ENCODE data around the gene SLC9A7.

The SLC9A7 gene

DNA sequence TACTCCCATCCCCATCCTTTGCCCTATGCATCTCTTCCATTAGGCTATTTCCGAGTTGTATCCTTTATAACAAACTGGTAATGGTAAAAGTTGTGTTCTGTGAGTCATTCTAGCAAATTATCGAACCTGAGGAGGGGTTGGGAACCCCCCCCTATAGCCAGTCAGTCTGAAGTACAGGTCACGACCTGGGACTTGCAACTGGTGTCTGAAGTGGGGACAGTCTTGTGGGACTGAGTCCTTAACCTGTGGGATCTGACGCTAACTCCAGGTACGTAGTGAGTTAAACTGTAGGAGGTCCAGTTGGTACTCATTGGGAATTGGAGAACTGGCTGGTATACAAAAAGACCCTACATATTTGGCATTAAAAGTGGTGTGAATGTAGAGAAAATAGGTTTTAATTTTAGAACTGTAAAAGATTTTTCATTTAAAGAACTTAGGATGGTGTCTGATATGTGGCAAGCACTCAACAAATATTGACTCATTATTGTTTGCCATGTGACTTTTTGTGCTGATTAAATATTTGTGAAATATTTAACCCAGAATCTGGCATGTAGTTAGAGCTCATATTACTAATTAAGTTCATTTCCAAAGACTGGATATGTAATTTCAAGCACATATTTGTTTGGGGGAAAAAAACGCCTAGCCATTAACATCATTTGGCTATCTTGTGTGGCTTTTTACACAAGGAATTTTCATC lies 134.7 kb downstream of the SLC9A7 start:
- TF ChIP-seq CTCF (conservative IDR thresholded peaks at IDR 0.05; ENCODE audit: control insufficient read depth, insufficient read depth, low read depth, low read length) = no peak
- H3K4me3 ChIP-seq (ENCODE audit: control insufficient read depth, low read depth, low read length) = no peak overlapping the region
- DNase-seq (ENCODE audit: low read depth) = no peak

GRCh38 chrX:46621572-46621971 lies 137.3 kb downstream of the SLC9A7 start:
- H3K4me3 ChIP-seq (ENCODE audit: control insufficient read depth, low read depth, low read length) = no peak overlapping the region
- TF ChIP-seq CTCF (conservative IDR thresholded peaks at IDR 0.05; ENCODE audit: control insufficient read depth, insufficient read depth, low read depth, low read length) = no peak

DNA sequence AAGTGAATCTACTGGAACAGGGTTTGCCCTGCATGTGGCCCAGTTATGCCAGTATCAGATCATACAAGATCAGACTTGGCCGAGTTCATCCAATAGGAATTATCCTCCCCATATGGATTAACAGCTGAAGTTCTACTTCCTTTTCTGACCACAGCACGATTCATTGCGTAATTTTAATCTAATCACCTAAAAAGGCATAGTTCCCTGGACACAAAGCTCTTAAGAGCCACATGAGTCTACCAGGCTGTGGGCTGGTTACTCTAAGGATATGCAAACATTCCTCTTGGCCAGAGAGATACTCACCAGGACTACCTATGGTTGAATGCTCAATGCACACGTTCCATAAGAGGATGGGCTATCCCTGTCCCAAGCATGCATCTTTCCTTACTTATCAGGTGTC lies 138.4 kb downstream of the SLC9A7 start:
- no peak overlapping the region for H3K4me3 ChIP-seq (ENCODE audit: control insufficient read depth, low read depth, low read length)
- TF ChIP-seq CTCF (conservative IDR thresholded peaks at IDR 0.05; ENCODE audit: control insufficient read depth, insufficient read depth, low read depth, low read length) = no peak
- no peak for DNase-seq (ENCODE audit: low read depth)

More at GRCh38 chrX:46621572-46621971, 137.3 kb downstream of the SLC9A7 start:
- no peak for DNase-seq (ENCODE audit: low read depth)

DNA sequence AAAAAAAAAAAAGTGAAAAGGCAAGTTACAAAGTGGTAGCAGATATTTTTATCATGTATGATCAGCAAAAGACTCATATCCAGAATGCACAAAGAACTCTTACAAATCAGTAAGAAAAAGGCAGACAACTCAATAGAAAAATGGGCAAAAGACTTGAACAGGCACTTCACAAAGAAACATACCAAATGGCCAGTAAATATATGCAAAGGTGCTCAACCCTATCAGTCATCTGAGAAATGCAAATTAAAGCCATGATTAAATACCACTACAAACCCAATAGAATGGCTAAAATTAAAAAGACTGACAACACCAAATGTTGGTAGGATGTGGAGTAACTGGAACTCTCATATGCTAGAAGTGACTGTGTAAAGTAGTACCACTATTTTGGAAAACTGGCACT lies 140.0 kb downstream of the SLC9A7 start:
- H3K4me3 ChIP-seq (ENCODE audit: control insufficient read depth, low read depth, low read length) = no peak overlapping the region
- TF ChIP-seq CTCF (conservative IDR thresholded peaks at IDR 0.05; ENCODE audit: control insufficient read depth, insufficient read depth, low read depth, low read length) = no peak
- no peak for DNase-seq (ENCODE audit: low read depth)

GRCh38 chrX:46617906-46618305 lies 141.0 kb downstream of the SLC9A7 start:
- no peak for DNase-seq (ENCODE audit: low read depth)
- no peak overlapping the region for H3K4me3 ChIP-seq (ENCODE audit: control insufficient read depth, low read depth, low read length)
- no peak for TF ChIP-seq CTCF (conservative IDR thresholded peaks at IDR 0.05; ENCODE audit: control insufficient read depth, insufficient read depth, low read depth, low read length)

DNA sequence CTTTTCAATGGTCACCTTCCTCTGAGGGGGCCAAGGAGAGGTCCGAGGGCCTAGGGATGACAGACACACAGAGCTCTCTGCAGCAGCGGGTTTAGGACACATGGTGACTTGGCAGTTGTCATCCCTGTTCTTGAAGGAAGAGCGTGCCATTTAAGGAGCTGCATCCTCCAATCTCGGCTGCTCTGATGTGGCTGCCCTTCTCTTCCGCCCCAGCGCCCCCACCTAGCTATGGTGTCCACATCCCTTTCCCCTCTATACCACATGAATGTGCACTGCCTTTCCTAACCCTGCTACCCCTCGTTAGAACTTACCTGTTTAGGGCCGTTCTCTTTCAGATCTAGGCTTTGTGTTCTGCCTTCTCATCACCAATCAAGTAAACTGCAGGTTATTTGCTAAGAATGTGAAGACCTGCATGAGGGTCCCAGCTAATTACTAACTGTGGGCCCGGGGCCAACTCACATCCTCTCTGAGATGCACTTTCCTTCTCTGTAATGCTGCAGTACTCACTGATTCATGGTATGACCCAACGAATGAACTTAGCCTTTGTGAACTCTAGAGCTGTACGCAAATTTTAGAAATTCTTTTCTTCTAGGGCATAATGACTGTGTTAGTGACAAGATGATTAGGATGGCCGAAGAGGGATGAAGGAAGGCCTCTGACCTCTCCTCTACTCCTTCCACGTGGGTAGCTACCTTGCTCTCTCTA lies 147.1 kb downstream of the SLC9A7 start:
- DNase-seq (ENCODE audit: low read depth) = no peak
- no peak overlapping the region for H3K4me3 ChIP-seq (ENCODE audit: control insufficient read depth, low read depth, low read length)
- TF ChIP-seq CTCF (conservative IDR thresholded peaks at IDR 0.05; ENCODE audit: control insufficient read depth, insufficient read depth, low read depth, low read length) = no peak
